Astrocyte (in vitro differentiated cells and primary cell): Measurements from ENCODE around the gene VEGFB. TPM values are rescaled to one million over a fixed set of nuclear protein-coding genes. Genes with fewer than 3 reads are reported as not detected.

ENCODE experiments used
- DNase-seq: peaks from one replicate; pipeline ENCODE4 v3.0.0-alpha.2; 2010; ENCODE audit warnings: low read depth
- FAIRE-seq: peaks from 2 replicates; lab custom pipeline; 2011; peaks lifted over from hg19 to GRCh38; lab: Jason Lieb, UNC
- H2AFZ ChIP-seq: 2 replicates; pipeline ENCODE4 v1.6.0; 2012; ENCODE audit warnings: low read depth, low read length, inconsistent platforms
- H3K27ac ChIP-seq: 2 replicates; pipeline ENCODE4 v1.5.1; 2011; ENCODE audit warnings: low read depth, low read length, inconsistent platforms
- H3K27me3 ChIP-seq: 2 replicates; pipeline ENCODE4 v1.6.0; 2011; ENCODE audit warnings: low read length, inconsistent platforms; ENCODE audit not compliant: insufficient read depth
- H3K36me3 ChIP-seq: 2 replicates; pipeline ENCODE4 v1.5.1; 2011; ENCODE audit warnings: low read length, inconsistent platforms; ENCODE audit not compliant: insufficient read depth
- H3K4me1 ChIP-seq: 2 replicates; pipeline ENCODE4 v1.5.1; 2011; ENCODE audit warnings: low read length, inconsistent platforms; ENCODE audit not compliant: insufficient read depth
- H3K4me2 ChIP-seq: 2 replicates; pipeline ENCODE4 v1.6.0; 2012; ENCODE audit warnings: low read length, inconsistent platforms
- H3K4me3 ChIP-seq: 2 replicates; pipeline ENCODE4 v1.5.1; 2011; ENCODE audit warnings: low read depth, mild to moderate bottlenecking, low read length, inconsistent platforms; ENCODE audit not compliant: insufficient read depth
- H3K79me2 ChIP-seq: 2 replicates; pipeline ENCODE4 v1.6.0; 2012; ENCODE audit warnings: mild to moderate bottlenecking, low read length, inconsistent platforms; ENCODE audit not compliant: insufficient read depth
- H3K9ac ChIP-seq: 2 replicates; pipeline ENCODE4 v1.6.0; 2012; ENCODE audit warnings: mild to moderate bottlenecking, low read length, inconsistent platforms
- H3K9me3 ChIP-seq: 2 replicates; pipeline ENCODE4 v1.5.1; 2012; ENCODE audit warnings: low read depth, mild to moderate bottlenecking, low read length, inconsistent platforms; ENCODE audit not compliant: insufficient read depth
- H4K20me1 ChIP-seq: 2 replicates; pipeline ENCODE4 v1.6.0; 2012; ENCODE audit warnings: low read length, inconsistent platforms; ENCODE audit not compliant: insufficient read depth
- H3K27ac Mint-ChIP-seq: one replicate; pipeline ENCODE4 v1.8.0; 2021; ENCODE audit warnings: mild to moderate bottlenecking, mixed read lengths; ENCODE audit not compliant: unreplicated experiment
- H3K27me3 Mint-ChIP-seq: one replicate; pipeline ENCODE4 v1.8.0; 2021; ENCODE audit warnings: low read depth, mixed read lengths; ENCODE audit not compliant: unreplicated experiment
- H3K36me3 Mint-ChIP-seq: one replicate; pipeline ENCODE4 v1.8.0; 2021; ENCODE audit warnings: low read depth, mixed read lengths; ENCODE audit not compliant: unreplicated experiment
- H3K4me1 Mint-ChIP-seq: one replicate; pipeline ENCODE4 v1.8.0; 2021; ENCODE audit warnings: low read depth, mixed read lengths; ENCODE audit not compliant: unreplicated experiment
- H3K4me3 Mint-ChIP-seq: one replicate; pipeline ENCODE4 v1.8.0; 2021; ENCODE audit warnings: mild to moderate bottlenecking, moderate library complexity, mixed read lengths; ENCODE audit not compliant: unreplicated experiment
- H3K9me3 Mint-ChIP-seq: one replicate; pipeline ENCODE4 v1.8.0; 2021; ENCODE audit warnings: mild to moderate bottlenecking, mixed read lengths; ENCODE audit not compliant: unreplicated experiment
- CTCF ChIP-seq: IDR thresholded peaks from 2 replicates; pipeline ENCODE4 v1.5.1; 2011; ENCODE audit warnings: low read depth, mild to moderate bottlenecking, inconsistent platforms, low read length, moderate library complexity; ENCODE audit not compliant: insufficient read depth
- EZH2 ChIP-seq: IDR thresholded peaks from 2 replicates; pipeline ENCODE4 v1.6.1; 2012; ENCODE audit warnings: mild to moderate bottlenecking, low read length, inconsistent platforms; ENCODE audit not compliant: insufficient read depth
- total RNA-seq: library from RNA; stranded (reverse); gene quantifications from 2 replicates; pipeline ENCODE4 v1.2.1, GENCODE V29; 2021

The VEGFB gene
- total RNA-seq, 1 donor from 2014 or later: 30.4 TPM

- Histone ChIP-seq H3K4me3 (peak overlapping the region; percentile 45), H4K20me1 (peaks cover 11% of the 10 kb centered on the region), H3K79me2 (peaks cover 8% of the 10 kb centered on the region), H3K4me2 (peak overlapping the region; percentile 83), H3K9me3 (no peaks in the 10 kb centered on the region), H3K9ac (peak overlapping the region; percentile 29), H3K4me1 (peaks cover 15% of the 10 kb centered on the region), H3K36me3 (peaks cover 11% of the 10 kb centered on the region), H3K27me3 (no peaks in the 10 kb centered on the region), H2AFZ (no peak overlapping the region), H3K27ac (no peak overlapping the region)
- FAIRE-seq: no peak
- TF ChIP-seq EZH2 (no peak), CTCF (no peak)
- Mint-ChIP-seq H3K9me3 (no peaks in the 10 kb centered on the region), H3K27ac (no peak overlapping the region), H3K4me3 (peak overlapping the region; percentile 81), H3K4me1 (peaks cover 3% of the 10 kb centered on the region), H3K36me3 (no peaks in the 10 kb centered on the region), H3K27me3 (no peaks in the 10 kb centered on the region)
- no peak for DNase-seq
Observed at GRCh38 chr11:64234647-64235379, 429 bp downstream of the VEGFB start.

GRCh38 chr11:64235437-64236161 is 1.2 kb downstream of the VEGFB start:
- Histone ChIP-seq H4K20me1 (peaks cover 11% of the 10 kb centered on the region), H3K27ac (no peak overlapping the region), H3K36me3 (peaks cover 11% of the 10 kb centered on the region), H3K9me3 (no peaks in the 10 kb centered on the region), H3K27me3 (no peaks in the 10 kb centered on the region), H3K4me3 (peak overlapping the region; percentile 45), H3K79me2 (peaks cover 8% of the 10 kb centered on the region), H2AFZ (no peak overlapping the region), H3K4me1 (peaks cover 23% of the 10 kb centered on the region), H3K4me2 (peak overlapping the region; percentile 83), H3K9ac (peak overlapping the region; percentile 29)
- no peaks in the 10 kb centered on the region for H3K36me3 Mint-ChIP-seq
- FAIRE-seq: no peak
- DNase-seq: no peak
- TF ChIP-seq EZH2 (no peak), CTCF (no peak)
- no peaks in the 10 kb centered on the region for H3K9me3 Mint-ChIP-seq
- H3K4me1 Mint-ChIP-seq: peaks cover 7% of the 10 kb centered on the region
- peak overlapping the region; percentile 81 for H3K4me3 Mint-ChIP-seq
- peak overlapping the region; percentile 69 for H3K27ac Mint-ChIP-seq
- H3K27me3 Mint-ChIP-seq: no peaks in the 10 kb centered on the region
